ENCODE results near the gene PSPC1. TPM values are rescaled to one million over a fixed set of nuclear protein-coding genes. Genes with fewer than 3 reads are reported as not detected.
"Not testable (repeated sequence)": the region's sequence is repeated elsewhere in the genome, so short reads cannot be mapped to it uniquely, and the experiment has no call there.

The PSPC1 gene, protein sequence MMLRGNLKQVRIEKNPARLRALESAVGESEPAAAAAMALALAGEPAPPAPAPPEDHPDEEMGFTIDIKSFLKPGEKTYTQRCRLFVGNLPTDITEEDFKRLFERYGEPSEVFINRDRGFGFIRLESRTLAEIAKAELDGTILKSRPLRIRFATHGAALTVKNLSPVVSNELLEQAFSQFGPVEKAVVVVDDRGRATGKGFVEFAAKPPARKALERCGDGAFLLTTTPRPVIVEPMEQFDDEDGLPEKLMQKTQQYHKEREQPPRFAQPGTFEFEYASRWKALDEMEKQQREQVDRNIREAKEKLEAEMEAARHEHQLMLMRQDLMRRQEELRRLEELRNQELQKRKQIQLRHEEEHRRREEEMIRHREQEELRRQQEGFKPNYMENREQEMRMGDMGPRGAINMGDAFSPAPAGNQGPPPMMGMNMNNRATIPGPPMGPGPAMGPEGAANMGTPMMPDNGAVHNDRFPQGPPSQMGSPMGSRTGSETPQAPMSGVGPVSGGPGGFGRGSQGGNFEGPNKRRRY
- total RNA-seq = 10 to 100 TPM; 42.0 to 82.5 (median 58.8) TPM

DNA sequence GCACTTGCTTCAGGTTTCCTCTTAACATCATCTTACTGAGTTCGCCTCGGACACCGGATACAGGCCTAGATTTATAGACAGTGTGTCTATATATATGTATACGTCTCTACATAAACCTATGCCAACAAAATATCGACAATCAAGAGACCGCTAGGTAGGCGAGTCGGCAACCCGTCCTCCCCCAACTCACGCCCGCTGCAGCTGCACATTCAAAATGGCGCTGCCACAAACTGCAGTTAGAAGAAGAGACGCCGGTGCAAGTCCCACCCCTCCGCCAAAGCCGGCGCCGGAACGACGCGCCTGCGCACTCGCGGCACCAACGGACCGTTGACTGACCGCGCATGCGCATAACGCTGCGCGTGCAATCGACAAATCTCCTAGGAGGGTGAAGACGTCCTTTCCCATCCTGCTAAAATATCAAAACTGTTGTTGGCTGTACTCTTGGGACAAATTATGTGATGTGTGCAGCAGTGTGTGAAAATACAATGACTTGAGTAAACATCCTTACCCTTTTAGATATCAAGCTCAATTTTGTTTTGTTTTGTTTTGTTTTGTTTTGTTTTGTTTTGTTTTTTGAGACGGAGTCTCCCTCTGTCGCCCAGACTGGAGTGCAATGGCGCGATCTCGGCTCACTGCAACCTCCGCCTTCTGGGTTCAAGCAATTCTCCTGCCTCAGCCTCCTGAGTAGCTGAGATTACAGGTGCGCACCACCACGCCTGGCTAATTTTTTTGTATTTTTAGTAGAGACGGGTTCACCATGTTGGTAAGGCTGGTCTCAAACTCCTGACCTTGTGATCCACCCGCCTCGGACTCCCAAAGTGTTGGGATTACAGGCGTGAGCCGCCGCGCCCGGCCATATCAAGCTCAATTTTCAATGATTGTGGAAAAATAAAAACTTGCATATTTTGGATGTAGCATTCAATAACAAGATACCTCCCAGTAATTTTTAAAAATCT is at the start of gene PSPC1:
Gene PSPC1, minus strand, starts transcription at position 219 of the 956 bp plus-strand sequence. Its CDS starts 188 bp downstream, at position 31.
- 16 to 24% methylated on average over 18 to 33 of the region's 50 CpGs for WGBS, 2 donors (ENCODE audit: low coverage in 1 of 2)
- TF ChIP-seq POLR2A (IDR thresholded peaks at IDR 0.05) (peak; percentile 79 to 84), POLR2AphosphoS5 (IDR thresholded peaks at IDR 0.05) (peak; percentile 91)
- not testable (repeated sequence) for H3K27me3 ChIP-seq, H3K9me3 ChIP-seq, H3K36me3 ChIP-seq
- peak; percentile 97 for ATAC-seq
- Histone ChIP-seq H3K4me3 (peak within 1 kb of the TSS; percentile 79 to 96), H3K4me1 (peaks cover 0 to 12% (median 0%) of the 10 kb centered on the region in 3 donors), H3K27ac (peak within 1 kb of the TSS; percentile 84 to 98 (median 94))

DNA sequence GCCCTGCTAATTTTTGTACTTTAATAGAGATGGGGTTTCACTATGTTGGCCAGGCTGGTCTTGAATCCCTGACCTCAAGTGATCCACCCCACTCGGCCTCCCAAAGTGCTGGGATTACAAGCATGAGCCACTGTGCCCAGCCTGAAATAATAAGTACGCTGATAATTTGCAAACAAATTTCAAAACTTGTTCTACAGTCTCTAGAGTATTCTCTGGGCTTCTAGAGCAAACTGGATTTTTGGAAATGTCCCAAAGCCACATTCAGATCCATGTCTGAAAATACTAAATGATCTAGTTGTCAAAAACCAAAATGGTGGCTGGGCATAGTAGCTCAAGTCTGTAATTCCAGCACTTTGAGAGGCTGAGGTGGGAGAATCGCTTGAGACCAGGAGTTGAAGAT is 39.9 kb upstream of the PSPC1 start:
- 80 to 100% methylated on average over 2 of the region's 3 CpGs for WGBS, 2 donors (ENCODE audit: low coverage in 1 of 2)
- no peaks in the 10 kb centered on the region for H3K27me3 ChIP-seq
- H3K27ac ChIP-seq = no peak overlapping the region
- no peaks in the 10 kb centered on the region for H3K4me1 ChIP-seq
- no peak for TF ChIP-seq POLR2A (IDR thresholded peaks at IDR 0.05)
- TF ChIP-seq, protein P1, sequence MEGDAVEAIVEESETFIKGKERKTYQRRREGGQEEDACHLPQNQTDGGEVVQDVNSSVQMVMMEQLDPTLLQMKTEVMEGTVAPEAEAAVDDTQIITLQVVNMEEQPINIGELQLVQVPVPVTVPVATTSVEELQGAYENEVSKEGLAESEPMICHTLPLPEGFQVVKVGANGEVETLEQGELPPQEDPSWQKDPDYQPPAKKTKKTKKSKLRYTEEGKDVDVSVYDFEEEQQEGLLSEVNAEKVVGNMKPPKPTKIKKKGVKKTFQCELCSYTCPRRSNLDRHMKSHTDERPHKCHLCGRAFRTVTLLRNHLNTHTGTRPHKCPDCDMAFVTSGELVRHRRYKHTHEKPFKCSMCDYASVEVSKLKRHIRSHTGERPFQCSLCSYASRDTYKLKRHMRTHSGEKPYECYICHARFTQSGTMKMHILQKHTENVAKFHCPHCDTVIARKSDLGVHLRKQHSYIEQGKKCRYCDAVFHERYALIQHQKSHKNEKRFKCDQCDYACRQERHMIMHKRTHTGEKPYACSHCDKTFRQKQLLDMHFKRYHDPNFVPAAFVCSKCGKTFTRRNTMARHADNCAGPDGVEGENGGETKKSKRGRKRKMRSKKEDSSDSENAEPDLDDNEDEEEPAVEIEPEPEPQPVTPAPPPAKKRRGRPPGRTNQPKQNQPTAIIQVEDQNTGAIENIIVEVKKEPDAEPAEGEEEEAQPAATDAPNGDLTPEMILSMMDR (IDR thresholded peaks at IDR 0.05) = no peak
- no peak overlapping the region for H3K4me3 ChIP-seq
- ATAC-seq = no peak
- H3K9me3 ChIP-seq = no peaks in the 10 kb centered on the region
- peaks cover 0 to 90% of the 10 kb centered on the region in 2 donors for H3K36me3 ChIP-seq

DNA sequence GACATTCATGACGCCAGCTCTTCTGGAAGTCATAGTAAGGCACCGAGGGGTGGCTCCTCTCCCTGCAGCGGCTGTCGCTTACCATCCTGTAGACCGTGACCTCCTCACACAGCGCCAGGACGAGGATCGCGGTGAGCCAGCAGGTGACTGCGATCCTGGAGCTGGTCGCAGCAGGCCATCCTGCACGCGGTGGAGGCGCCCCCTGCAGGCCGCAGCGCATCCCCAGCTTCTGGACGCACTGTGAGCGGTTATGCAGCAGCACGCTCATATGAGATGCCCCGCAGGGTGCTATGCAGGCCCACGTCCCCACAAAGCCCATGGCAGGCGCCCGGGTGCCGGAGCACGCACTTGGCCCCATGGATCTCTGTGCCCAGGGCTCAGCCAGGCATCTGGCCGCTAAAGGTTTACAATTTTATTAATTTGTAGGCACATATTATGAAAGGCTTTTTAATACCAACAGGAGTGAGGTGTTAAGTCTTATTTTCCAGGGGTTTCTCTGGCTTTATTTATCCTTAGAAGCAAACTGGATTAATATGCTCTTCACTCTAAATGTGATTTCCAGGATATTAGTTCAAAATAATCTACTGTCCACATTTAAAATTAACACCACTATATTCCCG is 35.6 kb upstream of the PSPC1 start:
- Histone ChIP-seq H3K27ac (no peak overlapping the region), H3K4me3 (no peak overlapping the region), H3K27me3 (no peaks in the 10 kb centered on the region), H3K4me1 (no peaks in the 10 kb centered on the region), H3K9me3 (no peaks in the 10 kb centered on the region), H3K36me3 (peaks cover 0 to 61% of the 10 kb centered on the region in 2 donors)
- no peak for ATAC-seq
- TF ChIP-seq, protein P1 (IDR thresholded peaks at IDR 0.05) = peak in 2 of 4 experiments; percentile 18 to 52
- TF ChIP-seq EP300 (IDR thresholded peaks at IDR 0.05) = no peak
- WGBS, 2 donors (ENCODE audit: low coverage in 1 of 2) = 43 to 81% methylated on average over 2 to 7 of the region's 27 CpGs

DNA sequence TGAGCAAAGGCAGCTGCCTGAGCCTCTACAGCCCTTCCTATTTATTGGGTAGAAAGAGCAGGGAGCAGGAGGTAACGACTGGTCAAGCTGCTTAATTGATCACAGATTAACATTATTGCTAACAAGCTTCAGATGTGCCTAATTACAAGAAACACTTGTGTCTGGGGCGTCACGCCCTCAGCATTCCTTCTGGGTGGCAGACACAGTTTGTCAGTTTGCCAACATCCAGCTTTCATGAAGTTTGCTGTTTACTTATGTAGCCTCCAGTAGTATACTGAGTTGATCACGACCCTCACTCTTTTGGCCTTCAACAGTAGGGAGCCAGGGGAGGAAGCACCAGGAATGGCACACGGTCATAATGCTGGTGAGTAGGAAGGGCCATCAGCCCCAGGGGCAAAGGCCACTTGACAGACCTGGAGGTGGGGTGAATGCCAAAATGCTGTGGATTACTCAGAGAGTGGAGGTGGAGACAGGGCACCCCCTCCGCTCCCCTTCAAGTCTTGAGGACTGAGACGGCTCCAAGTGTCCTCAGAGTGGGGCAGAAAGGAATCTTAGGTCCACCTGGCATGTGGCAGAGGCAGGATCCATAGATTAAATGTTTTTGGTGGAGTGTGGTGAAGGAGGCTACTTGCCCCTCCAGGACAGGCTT is 34.9 kb upstream of the PSPC1 start:
- H3K4me1 ChIP-seq = no peaks in the 10 kb centered on the region
- no peaks in the 10 kb centered on the region for H3K9me3 ChIP-seq
- H3K27ac ChIP-seq = no peak overlapping the region
- no peaks in the 10 kb centered on the region for H3K27me3 ChIP-seq
- WGBS, 2 donors (ENCODE audit: low coverage in 1 of 2) = 87 to 90% methylated on average over 2 to 5 of the region's 7 CpGs
- no peak overlapping the region for H3K4me3 ChIP-seq
- ATAC-seq = no peak
- H3K36me3 ChIP-seq = peaks cover 0 to 56% of the 10 kb centered on the region in 2 donors
- TF ChIP-seq, protein P1 (IDR thresholded peaks at IDR 0.05) = no peak
- TF ChIP-seq EP300 (IDR thresholded peaks at IDR 0.05) = no peak

Measured in gastroesophageal sphincter (tissue), 4 donors.